Iris pigment epithelial cell (primary cell): Measurements from ENCODE around the gene MEIS1.
A peak's percentile ranks its signal among the peaks of the same experiment; 100 is the strongest.

Experiments
- DNase-seq: peaks from one replicate; pipeline ENCODE4 v3.0.0-alpha.2; 2011; ENCODE audit warnings: low read depth

Gene MEIS1

DNA sequence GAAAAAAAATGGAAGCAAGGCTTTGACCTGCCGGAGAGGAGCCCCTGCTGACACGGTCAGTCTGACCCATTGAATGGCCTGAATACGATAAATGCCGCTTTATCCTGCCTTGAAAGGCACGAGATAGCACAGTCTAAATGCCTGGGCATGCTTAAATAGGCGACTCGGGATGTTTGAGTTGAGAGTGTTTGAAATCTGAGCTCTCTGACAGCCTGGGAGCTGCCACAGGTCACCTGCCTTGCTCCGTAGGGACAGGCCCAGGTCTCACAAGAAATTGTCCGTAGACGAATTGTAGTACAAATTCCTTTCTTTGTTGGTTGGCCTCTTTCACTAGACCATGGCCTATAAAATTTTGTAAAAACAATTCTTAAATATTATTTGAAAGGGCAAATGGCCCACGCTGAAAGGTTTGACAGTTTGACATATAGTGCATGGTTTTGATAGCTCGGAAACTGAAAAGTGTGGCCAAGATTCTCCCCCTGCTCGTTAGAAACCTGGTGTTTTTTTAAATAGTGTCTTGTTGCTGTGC is 72.8 kb downstream of the MEIS1 start:
- DNase-seq = no peak

- peak; percentile 34 for DNase-seq
Measured at GRCh38 chr2:66508484-66509071, 73.7 kb downstream of the MEIS1 start.

DNA sequence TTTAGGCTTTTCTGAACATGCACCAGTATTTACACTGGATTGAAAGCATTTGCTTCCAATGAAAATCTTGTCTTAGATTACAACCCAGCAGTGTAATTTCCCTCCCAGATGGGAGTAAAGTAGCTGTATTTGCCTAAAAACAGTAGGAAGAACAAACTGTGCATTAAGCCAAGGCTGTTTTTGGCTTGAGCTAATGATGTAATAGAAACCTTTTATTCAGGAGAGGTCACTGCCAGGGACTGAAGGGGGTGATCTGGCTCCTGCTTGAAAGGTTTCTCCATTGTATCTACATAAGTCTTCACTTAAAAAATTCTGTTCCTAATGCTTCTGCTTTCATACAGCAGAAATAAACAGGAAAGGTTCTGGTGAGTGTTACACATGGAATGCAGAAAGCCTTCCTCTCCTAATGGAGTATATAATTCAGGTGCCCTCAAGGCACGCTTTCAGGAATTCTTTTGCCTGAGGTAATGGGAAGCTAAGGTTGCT is 74.4 kb downstream of the MEIS1 start:
- DNase-seq = peak; percentile 32

GRCh38 chr2:66512626-66513025 is 77.7 kb downstream of the MEIS1 start:
- DNase-seq = no peak

DNA sequence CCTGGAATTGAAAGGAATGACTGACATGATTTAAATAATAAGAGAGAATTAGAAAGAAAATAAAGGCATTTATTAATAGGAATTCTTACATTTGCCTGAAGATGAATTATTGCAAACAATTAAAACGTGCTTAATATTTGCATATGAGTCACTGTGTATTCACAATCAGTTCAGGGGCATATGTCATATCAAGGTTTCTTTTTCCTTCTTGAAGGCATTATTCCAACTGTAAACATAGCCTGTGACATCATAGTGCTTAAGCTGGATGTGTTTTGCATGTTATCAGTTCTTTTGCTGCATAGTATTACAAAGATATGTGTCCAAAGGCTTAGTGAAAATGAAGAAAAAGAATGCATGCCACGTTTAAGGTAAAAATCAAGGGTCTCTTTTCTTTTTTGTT is 80.8 kb downstream of the MEIS1 start:
- peak; percentile 62 for DNase-seq

- DNase-seq = no peak
Measured at GRCh38 chr2:66516499-66516898, 81.6 kb downstream of the MEIS1 start.

DNA sequence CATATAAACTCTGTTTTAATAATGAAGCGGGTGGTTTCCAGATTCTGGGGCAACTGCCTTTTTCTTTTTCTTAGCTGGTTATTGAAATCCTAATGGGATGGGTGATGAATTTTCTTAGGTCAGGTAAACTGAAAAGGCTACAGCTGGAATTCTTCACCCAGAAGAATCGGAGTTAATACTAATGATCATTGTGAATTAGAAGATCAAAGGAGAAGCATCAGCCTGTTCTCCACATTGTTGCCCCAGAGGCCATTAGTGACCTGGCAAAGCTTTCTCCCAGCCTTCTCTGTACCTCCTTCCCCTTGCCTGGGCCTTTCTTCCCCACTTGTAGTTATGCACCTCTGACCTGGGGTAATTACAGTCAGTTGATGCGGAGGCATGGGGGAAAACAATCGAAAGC is 82.8 kb downstream of the MEIS1 start:
- no peak for DNase-seq

GRCh38 chr2:66519264-66519843 is 84.4 kb downstream of the MEIS1 start:
- no peak for DNase-seq

GRCh38 chr2:66521291-66521922 is 86.5 kb downstream of the MEIS1 start:
- DNase-seq = no peak

DNA sequence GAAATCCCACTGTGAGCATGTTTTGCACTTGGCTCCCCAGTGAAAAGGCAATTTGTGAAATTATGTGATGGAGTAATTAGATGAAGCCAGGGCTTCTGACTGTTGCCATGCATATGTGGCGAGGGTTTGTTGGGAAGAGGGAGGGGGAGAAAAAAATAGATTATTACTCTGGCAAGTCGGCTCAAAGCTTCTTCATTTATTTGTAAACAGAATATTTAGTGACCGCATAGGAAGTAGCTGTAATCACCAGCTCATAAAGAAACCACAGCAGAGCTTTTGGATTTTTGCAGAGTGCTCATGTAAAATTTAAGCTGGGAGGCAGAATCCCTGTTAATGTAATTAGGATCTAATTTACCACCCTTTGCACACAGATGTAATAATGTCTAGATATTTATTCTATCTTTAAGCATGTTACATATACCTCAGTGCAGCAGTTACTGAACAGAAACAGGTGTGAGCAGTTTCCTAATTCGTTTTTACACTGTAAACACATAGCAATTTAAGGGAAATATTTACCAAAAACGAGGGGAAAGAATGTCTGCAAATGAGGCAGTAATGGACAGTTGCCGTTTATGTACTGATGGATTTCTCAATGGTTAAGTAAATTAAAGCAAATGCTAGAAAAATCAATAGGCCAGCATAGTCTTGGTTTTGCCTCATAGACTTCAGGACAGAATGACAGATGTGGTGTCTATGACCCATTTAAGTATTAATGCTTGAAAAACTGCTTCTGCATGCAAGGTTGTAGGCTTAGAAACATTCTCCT is 87.9 kb downstream of the MEIS1 start:
- DNase-seq = no peak

DNA sequence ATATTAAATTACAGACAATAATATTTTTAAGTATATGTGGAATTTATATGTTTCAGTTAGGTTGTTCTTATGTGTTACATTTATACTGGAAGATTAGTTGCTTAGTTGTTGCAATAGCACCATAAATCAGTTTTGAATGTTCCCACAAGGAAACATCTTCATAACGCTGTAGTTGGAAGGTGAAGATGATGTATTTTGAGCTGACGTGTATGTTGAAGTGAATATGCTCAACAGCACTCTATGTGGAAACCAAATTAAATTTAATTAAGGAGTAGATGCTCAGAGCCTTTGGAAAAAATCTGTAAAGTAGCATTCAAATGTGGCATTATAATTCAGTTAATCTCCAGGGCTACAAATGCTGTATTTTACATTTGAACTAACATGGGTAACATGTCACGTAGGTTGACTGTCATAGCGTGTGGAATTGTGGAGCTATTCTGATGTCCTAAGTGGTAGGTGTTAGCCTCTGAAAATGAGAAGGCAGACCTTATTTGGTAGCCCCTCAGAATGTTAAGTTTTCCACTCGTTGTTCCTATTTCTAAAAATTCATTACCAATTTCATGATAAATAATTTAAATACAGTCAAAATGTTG is 88.5 kb downstream of the MEIS1 start:
- DNase-seq = no peak

DNA sequence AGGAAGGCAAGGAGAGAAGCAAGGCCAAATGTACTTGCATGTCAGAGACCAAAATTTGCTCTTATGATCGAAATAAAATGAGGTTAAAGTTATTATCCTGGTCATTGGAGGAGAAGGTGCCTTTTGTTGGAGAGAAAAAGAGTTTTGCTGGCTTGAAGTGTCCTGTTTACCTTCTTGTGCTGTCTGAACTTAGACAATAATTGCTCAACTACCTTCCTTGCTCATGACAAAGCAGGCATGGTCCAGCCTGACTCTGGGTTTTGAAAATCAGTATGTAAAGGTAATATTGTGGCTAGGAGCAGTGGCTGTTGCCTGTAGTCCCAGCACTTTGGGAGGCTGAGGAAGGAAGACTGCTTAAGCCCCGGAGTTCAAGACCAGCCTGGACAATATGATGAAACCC is 89.1 kb downstream of the MEIS1 start:
- no peak for DNase-seq

DNA sequence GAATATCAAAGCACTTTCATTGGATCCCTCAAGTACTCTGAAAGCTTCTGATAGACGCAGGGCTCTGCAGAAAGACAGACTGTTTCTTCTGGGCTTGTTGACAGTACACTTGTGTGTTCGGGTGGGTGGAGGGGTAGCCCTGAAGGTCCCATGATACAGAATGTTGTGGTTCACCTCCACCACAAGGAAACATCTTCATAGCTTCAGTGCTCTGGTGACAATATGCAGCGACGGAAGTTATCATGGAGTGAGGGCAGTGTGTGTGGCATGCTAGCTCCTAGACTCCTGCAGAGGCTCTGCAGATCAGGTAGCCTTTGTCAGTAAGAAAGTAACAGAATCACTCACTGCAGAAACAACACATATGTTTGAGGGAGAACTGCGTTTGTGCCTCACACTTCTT is 90.7 kb downstream of the MEIS1 start:
- DNase-seq = no peak

GRCh38 chr2:66526180-66526579 is 91.3 kb downstream of the MEIS1 start:
- DNase-seq = no peak

- DNase-seq = no peak
Measured at GRCh38 chr2:66528974-66529724, 94.2 kb downstream of the MEIS1 start.

- DNase-seq = no peak
Measured at GRCh38 chr2:66530651-66531050, 95.7 kb downstream of the MEIS1 start.

- DNase-seq = no peak
Measured at GRCh38 chr2:66531155-66531554, 96.2 kb downstream of the MEIS1 start.

GRCh38 chr2:66531567-66531966 is 96.6 kb downstream of the MEIS1 start:
- no peak for DNase-seq

GRCh38 chr2:66532972-66533868 is 98.3 kb downstream of the MEIS1 start:
- DNase-seq = no peak

DNA sequence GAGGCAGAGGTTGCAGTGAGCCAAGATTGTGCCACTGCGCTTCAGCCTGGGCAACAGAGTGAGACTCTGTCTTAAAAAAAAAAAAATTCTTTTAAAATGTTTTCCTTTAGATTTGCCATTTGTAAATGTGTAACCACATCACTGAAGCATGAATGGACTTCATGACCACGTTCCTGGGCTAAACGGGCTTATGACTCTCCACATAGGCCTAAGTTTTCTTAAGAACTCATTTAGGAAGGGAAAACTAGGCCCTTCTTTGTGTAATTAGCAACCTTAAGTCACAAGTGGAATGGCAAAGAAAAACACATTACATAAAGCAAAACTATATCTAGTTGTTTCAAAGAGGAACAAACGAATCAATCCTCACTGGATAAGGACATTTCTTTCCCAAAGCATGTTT is 99.5 kb downstream of the MEIS1 start:
- no peak for DNase-seq
